Measurements from ENCODE around the gene MICAL2.

The MICAL2 gene

GRCh38 chr11:12272821-12273617 is 162.6 kb downstream of the MICAL2 start:
- no peak for DNase-seq (ENCODE audit: low spot score)

DNA sequence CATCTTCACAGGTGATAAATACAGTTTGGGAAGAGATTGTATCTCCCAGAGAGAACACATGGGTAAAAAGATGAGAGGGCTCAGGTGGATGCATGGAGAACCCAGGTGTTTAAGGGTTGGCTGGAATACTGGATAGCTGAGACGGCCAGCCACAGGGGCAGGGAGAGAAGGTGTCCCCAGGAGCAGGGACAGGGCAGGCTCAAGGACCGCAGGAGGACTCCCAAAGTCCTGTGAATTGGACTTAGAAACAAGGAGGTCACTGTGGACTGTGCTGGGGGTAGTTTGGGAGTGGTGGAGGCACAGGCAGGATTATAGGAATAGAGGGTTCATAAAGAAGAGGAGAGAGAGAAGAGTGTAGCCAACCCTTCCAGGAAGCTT is 163.2 kb downstream of the MICAL2 start:
- no peak for DNase-seq (ENCODE audit: low spot score)

DNA sequence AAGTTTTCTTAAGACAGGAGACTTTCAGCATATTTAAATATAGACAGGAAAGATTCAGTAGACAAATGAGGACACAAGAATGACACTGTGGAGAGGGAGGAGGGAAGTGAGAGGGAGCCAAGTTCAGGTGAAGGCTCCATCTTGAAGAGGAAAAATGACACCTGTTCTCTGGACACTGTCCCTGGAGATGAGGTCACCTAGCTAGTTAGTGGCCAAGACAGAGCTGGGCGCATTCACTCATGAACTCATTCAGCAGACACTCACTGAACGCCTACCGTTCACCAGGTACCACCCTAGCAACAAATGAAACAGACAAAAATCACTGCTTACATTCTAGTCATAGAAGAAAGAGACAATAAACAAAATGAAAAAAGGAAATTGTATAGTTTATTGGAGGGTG is 163.7 kb downstream of the MICAL2 start:
- DNase-seq (ENCODE audit: low spot score), result no peak

- DNase-seq (ENCODE audit: low spot score), result no peak
Observed at GRCh38 chr11:12274558-12275197, 164.3 kb downstream of the MICAL2 start.

- no peak for DNase-seq (ENCODE audit: low spot score)
Observed at GRCh38 chr11:12275818-12276217, 165.4 kb downstream of the MICAL2 start.

DNA sequence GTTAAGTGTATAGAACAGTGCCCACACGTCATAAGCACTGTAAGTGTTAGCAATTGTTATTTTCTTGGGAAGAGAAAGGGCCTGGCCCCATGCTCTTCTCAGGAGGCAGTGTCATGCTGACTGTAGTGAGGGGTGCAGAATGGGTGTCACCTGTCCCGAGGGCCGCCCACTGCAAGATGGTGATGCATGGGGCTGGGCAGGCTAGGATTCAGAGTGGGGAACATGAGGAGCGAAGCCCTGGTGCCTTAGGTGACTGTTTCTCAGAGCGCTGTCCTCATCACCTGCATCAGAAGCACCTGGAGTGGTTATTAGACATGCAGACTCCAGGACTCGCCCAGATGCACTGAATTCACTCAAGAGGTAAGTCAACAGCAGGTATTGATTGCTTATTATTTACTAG is 166.0 kb downstream of the MICAL2 start:
- no peak for DNase-seq (ENCODE audit: low spot score)

- DNase-seq (ENCODE audit: low spot score), result no peak
Observed at GRCh38 chr11:12276831-12277475, 166.6 kb downstream of the MICAL2 start.

DNA sequence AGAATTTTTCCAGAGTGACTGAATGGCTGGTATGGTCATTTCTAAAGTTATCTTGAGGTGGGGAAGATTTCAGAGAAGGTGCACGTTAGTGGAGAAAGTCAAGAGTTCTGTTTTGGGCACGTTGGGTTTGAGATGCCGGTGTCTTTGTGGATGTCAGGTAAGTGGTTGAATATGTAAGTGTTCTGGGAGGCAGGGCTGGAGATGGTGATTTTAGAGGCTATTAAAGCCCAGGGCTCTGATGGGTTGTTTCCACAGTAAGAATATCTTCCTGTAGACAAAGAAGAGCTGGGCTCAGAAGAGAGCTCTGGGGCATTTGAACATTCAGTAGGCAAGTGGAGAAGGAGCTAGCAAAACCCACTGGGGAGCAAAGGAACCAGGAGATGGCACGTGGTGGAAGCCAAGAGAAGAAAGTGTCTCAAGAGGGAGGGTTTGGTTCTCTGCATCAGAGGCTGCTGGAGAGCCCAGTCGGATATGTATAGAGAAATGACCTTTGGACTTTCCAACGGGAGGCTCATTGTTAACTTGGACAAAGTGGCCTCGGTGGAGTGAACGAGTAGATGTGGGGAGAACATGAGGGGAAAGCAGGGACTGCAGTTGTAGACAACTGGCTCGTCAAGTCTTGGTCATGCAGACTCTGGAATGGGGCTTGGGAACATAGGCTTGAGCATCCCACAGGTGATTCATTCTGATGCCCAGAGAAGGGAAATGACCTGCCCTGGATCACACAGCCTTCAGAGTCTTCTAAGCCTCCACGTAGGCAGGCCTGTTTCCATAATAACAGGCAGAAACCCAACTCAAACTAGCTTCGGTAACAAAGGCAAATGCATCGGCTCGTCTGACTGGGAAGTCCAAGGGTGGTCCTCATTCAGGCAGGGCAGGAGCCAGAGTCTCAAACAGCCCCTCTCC is 168.6 kb downstream of the MICAL2 start:
- no peak for DNase-seq (ENCODE audit: low spot score)

DNA sequence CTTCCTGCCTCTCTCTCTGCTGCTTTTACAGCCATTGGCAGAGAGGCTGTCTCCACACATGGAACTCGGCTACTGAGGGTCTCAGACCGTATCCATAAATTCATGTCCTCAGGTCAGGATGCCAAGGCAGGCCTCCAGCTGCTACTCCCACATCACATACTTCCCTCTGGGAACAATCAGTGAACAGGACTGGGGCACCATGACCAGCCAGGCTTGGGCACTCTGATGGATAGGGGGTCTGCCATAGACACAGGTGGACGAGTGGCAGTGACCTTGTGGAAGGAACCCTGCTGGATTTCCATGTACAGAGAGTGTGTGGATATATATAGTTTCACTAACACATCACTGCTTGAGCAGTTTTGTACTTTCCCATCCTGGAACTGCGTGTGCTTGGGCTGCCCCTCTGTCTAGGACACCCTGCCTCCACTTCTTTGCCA is 169.3 kb downstream of the MICAL2 start:
- no peak for DNase-seq (ENCODE audit: low spot score)

GRCh38 chr11:12280199-12280837 is 169.9 kb downstream of the MICAL2 start:
- no peak for DNase-seq (ENCODE audit: low spot score)

DNA sequence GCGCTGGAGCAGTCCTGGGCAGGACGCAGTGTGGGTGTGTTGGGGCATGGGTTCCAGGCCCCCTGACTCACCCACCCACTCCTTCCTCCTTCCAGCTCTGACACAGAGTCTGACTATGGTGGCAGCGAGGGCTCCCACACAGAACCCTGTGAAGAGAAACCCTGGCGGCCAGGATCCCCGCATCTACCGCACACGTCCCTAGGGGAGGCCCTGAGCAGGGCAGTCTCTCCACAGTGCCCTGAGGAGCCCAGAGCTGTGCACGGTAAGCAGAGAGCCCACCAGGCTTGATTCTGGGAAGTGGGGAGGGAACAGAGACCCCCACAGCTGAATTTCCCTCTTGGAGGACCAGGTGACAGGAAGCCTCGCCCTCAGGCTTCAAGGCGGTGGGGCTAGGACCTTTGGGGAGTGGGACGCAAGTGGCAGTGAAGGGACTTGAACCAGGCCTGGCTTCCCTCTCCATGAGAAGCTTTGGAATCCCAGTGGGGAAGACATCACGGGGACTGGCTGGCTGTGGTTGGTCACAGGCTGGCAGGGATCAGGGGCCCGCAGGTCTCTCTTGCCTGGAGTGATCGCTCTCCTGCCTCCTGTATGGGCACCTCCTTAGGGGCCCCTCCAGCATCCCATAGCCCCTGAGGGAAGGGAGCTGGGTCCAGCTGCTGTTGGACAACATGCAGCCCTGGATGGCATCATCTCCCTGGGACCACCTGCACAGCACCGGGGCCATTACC is 170.6 kb downstream of the MICAL2 start:
- DNase-seq (ENCODE audit: low spot score), result no peak

- DNase-seq (ENCODE audit: low spot score), result peak; percentile 79
Observed at GRCh38 chr11:12281571-12282478, 171.4 kb downstream of the MICAL2 start.

- DNase-seq (ENCODE audit: low spot score), result no peak
Observed at GRCh38 chr11:12282676-12283075, 172.3 kb downstream of the MICAL2 start.

DNA sequence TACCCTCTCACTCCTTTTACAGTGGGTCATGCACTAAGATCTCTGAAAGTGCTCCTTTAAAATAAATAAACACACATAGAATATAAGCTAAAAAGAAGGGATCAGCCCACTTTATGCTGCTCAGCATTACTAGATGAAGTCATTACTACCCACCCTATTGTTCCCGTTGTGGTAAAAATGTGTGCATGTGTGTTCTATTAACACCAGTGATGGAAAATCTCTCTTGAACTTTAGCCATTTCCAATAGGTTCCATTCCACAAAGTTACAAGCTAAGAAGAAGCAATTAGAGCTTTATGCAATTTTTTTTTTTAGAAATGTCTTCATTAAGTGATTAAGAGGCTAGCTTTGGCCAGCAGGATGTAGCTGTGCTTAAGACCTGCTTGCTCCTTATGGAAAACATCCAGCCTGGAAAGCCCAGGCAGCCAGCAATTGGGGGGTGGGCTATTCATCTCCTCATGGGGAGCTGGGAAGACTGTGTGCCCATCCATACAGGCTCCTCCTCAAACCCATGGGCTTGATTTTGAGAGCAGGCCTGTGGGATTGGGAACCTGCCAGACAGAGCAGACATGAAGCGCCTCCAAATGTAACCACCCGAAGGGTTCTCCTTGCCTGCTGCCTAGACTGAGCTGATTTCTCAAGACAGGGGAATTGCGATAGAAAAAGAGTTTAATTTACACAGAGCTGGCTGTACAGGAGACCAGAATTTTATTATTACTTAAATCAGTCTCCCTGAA is 174.1 kb downstream of the MICAL2 start:
- no peak for DNase-seq (ENCODE audit: low spot score)

DNA sequence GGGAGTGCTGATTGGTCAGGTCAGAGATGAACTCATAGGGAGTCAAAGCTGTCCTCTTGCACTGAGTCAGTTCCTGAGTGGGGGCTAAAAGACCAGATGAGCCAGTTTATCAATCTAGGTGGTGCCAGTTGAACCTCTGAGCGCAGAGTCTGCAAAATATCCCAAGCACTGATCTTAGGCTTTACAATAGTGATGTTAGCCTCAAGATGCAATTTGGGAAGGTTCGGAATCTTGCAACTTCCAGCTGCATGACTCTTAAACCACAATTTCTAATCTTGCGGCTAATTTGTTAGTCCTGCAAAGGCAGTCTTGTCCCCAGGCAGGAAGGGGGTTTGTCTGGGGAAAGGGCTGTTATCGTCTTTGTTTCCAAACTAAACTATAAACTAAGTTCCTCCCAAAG is 174.7 kb downstream of the MICAL2 start:
- DNase-seq (ENCODE audit: low spot score), result peak; percentile 30

DNA sequence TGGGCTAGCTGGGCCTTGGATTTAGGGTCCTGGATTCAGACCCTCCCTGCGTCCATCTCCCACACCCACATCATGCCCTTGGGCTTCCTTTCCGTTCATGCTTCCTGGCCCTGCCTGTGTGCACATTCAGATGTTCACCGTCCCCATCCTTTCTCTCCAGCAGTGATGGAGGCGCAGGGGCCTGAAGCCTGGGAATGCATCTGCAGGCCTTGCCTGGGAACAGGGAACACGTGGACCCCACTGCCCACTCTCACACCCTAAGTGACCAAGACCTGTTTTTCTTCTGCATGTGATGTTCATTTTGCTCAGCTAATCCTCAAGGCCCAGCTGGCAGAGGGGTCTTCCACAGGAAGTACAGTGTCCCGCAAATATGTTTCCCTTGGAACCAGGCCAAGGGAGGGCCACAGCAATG is 175.4 kb downstream of the MICAL2 start:
- no peak for DNase-seq (ENCODE audit: low spot score)

GRCh38 chr11:12286606-12287005 is 176.2 kb downstream of the MICAL2 start:
- DNase-seq (ENCODE audit: low spot score), result no peak

- peak; percentile 56 for DNase-seq (ENCODE audit: low spot score)
Observed at GRCh38 chr11:12287009-12287373, 176.6 kb downstream of the MICAL2 start.
